Measurements from ENCODE around the gene RAB13.

DNA sequence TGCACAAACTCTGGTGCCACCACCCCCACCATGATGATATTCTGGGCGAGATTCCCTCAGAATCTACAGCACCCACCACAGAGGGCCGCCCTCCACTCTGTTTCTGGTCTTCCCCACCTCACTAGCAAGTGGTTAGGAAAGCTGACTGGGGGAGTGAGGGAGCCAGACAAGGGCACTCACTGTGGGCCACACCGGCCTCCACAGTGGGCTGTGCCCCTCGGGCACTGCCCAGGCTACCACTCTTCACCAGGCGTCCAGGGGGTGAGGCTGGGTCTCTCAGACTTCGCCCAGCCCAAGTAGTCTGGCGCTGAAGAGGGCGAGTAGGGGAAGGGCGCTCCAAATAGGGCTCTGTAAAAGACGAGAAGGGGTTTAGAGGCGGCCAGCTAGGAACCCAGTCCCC, 52.2 kb downstream of the RAB13 start:
- TF ChIP-seq, protein P1, sequence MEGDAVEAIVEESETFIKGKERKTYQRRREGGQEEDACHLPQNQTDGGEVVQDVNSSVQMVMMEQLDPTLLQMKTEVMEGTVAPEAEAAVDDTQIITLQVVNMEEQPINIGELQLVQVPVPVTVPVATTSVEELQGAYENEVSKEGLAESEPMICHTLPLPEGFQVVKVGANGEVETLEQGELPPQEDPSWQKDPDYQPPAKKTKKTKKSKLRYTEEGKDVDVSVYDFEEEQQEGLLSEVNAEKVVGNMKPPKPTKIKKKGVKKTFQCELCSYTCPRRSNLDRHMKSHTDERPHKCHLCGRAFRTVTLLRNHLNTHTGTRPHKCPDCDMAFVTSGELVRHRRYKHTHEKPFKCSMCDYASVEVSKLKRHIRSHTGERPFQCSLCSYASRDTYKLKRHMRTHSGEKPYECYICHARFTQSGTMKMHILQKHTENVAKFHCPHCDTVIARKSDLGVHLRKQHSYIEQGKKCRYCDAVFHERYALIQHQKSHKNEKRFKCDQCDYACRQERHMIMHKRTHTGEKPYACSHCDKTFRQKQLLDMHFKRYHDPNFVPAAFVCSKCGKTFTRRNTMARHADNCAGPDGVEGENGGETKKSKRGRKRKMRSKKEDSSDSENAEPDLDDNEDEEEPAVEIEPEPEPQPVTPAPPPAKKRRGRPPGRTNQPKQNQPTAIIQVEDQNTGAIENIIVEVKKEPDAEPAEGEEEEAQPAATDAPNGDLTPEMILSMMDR (IDR thresholded peaks at IDR 0.05; ENCODE audit: borderline replicate concordance, extremely low read depth, low read length, poor library complexity, severe bottlenecking), result no peak
- TF ChIP-seq EZH2 (IDR thresholded peaks at IDR 0.05; ENCODE audit: borderline replicate concordance, low read depth, low read length, severe bottlenecking), result no peak

All from DND-41 (cell line).